GM12878 (cell line): ENCODE measurements around the gene STATH. TPM values are rescaled to one million over a fixed set of nuclear protein-coding genes. Genes with fewer than 3 reads are reported as not detected.

Experiments used
- ATAC-seq: fragments of 200-7000 bp; cut with Tn5 transposase; 3 replicates; pipeline ENCODE4 v1.9.1; 2020; ENCODE audit warnings: mild to moderate bottlenecking, moderate library complexity
- Bru-seq: library from RNA; stranded (reverse); fragments of 400-500 nt; gene quantifications from one replicate; lab custom pipeline; 2021; lab: Mats Ljungman, UMichigan
- BruChase-seq, 2 experiments: library from RNA; stranded (reverse); fragments of 400-500 nt; gene quantifications; one replicate each; lab custom pipeline; 2021; lab: Mats Ljungman, UMichigan
- BruUV-seq: library from RNA; stranded (reverse); fragments of 400-500 nt; replicated peaks from 2 replicates; lab custom pipeline; 2021; lab: Mats Ljungman, UMichigan
- CTCF ChIA-PET: fragments of 300-600 bp; sonication (Branson Sonifier 250); formaldehyde crosslinking; extraction: SDS; loops from one replicate; lab custom pipeline; 2021; ENCODE audit warnings: inconsistent platforms; lab: Yijun Ruan, JAX
- POLR2A ChIA-PET: fragments of 350-600 bp; formaldehyde crosslinking; extraction: SDS; loops from one replicate; lab custom pipeline; 2021; ENCODE audit warnings: inconsistent platforms; lab: Charles Lee
- RAD21 ChIA-PET: fragments of 300-600 bp; sonication (Branson Sonifier 250); formaldehyde crosslinking; loops from one replicate; lab custom pipeline; 2023; ENCODE audit warnings: antibody characterized with exemption; ENCODE audit not compliant: unreplicated experiment; lab: Charles Lee
- SMC1A ChIA-PET: fragments of 300-600 bp; sonication (Branson Sonifier 250); formaldehyde crosslinking; loops from one replicate; lab custom pipeline; 2023; ENCODE audit not compliant: unreplicated experiment, uncharacterized antibody; lab: Charles Lee
- DNase-seq: peaks from one replicate; pipeline ENCODE4 v3.0.0-alpha.2; 2011; ENCODE audit warnings: low read depth, low spot score
- FAIRE-seq: peaks from 3 replicates; lab custom pipeline; 2011; peaks lifted over from hg19 to GRCh38; lab: Jason Lieb, UNC
- H2AFZ ChIP-seq: 2 replicates; pipeline ENCODE4 v1.6.0; 2011; ENCODE audit warnings: low read depth, low read length, control low read depth; ENCODE audit not compliant: control insufficient read depth
- H3K27ac ChIP-seq: 2 replicates; pipeline ENCODE4 v1.5.1; 2011; ENCODE audit warnings: control low read depth; ENCODE audit not compliant: control insufficient read depth, insufficient read depth
- H3K27me3 ChIP-seq, 2 experiments: replicated peaks in 1 of 2; 2 replicates each; pipeline versions ENCODE4 v1.6.0 to v1.6.1; 2011; ENCODE audit warnings: low read length in 1 of 2; ENCODE audit not compliant: control insufficient read depth in 2 of 2, insufficient read depth in 2 of 2
- H3K36me3 ChIP-seq, 2 experiments: 2 replicates each; pipeline ENCODE4 v1.5.1; 2011; ENCODE audit warnings: low read length in 1 of 2; ENCODE audit not compliant: control insufficient read depth in 2 of 2, insufficient read depth in 2 of 2
- H3K4me1 ChIP-seq: 2 replicates; pipeline ENCODE4 v1.6.1; 2011; ENCODE audit warnings: mild to moderate bottlenecking, low read length, moderate library complexity, mixed read lengths; ENCODE audit not compliant: control insufficient read depth, insufficient read depth
- H3K4me2 ChIP-seq: 2 replicates; pipeline ENCODE4 v1.6.0; 2011; ENCODE audit warnings: control low read depth; ENCODE audit not compliant: control insufficient read depth, insufficient read depth
- H3K4me3 ChIP-seq: fragments of 200-600 bp; sonication (generic); 2 replicates; pipeline ENCODE4 v1.5.1; 2016
- H3K79me2 ChIP-seq: 2 replicates; pipeline ENCODE4 v1.6.0; 2011; ENCODE audit warnings: low read length; ENCODE audit not compliant: control insufficient read depth, insufficient read depth
- H3K9ac ChIP-seq: 2 replicates; pipeline ENCODE4 v1.8.0; 2011; ENCODE audit warnings: low read length, control low read depth, mixed read lengths; ENCODE audit not compliant: control insufficient read depth, insufficient read depth
- H3K9me3 ChIP-seq: replicated peaks from 3 replicates; pipeline ENCODE4 v1.5.1; 2011; ENCODE audit warnings: mild to moderate bottlenecking, low read length; ENCODE audit not compliant: control insufficient read depth, insufficient read depth
- H4K20me1 ChIP-seq: 2 replicates; pipeline ENCODE4 v1.6.0; 2011; ENCODE audit not compliant: control insufficient read depth, insufficient read depth
- ATF2 ChIP-seq: IDR thresholded peaks from 2 replicates; pipeline ENCODE4 v1.6.1; 2012; ENCODE audit warnings: low read length, inconsistent platforms
- BHLHE40 ChIP-seq, 2 experiments: fragments of 450-650 bp in 1 of 2; IDR thresholded peaks; 2 replicates each; pipeline ENCODE4 v1.6.1; 2011 to 2017; ENCODE audit warnings: low read depth in 2 of 2, borderline replicate concordance in 1 of 2, improper control_type of control experiment in 1 of 2, low read length in 1 of 2, mild to moderate bottlenecking in 1 of 2
- EP300 ChIP-seq, 2 experiments: fragments of 150-350 bp in 1 of 2; IDR thresholded peaks; 2 replicates each; pipeline ENCODE4 v1.6.1; 2011 to 2012; ENCODE audit warnings: low read depth in 2 of 2, low read length in 2 of 2, borderline replicate concordance in 1 of 2, improper control_type of control experiment in 1 of 2, inconsistent platforms in 1 of 2; ENCODE audit not compliant: control insufficient read depth in 1 of 2
- FOS ChIP-seq: IDR thresholded peaks from 3 replicates; pipeline ENCODE4 v1.6.1; 2011; ENCODE audit warnings: borderline replicate concordance; ENCODE audit not compliant: insufficient read length; ENCODE audit errors: extremely low read depth
- HCFC1 ChIP-seq: fragments of 150-350 bp; IDR thresholded peaks from 2 replicates; pipeline ENCODE4 v1.6.1; 2014; ENCODE audit warnings: low read length
- IRF5 ChIP-seq: fragments of 450-650 bp; IDR thresholded peaks from 2 replicates; pipeline ENCODE4 v1.6.1; 2017; ENCODE audit warnings: borderline replicate concordance
- PAX5 ChIP-seq: IDR thresholded peaks from 2 replicates; pipeline ENCODE4 v1.6.1; 2011; ENCODE audit warnings: low read depth, low read length, borderline replicate concordance
- RFX5 ChIP-seq: IDR thresholded peaks from 2 replicates; pipeline ENCODE4 v1.6.1; 2011; ENCODE audit warnings: low read depth, low read length, improper control_type of control experiment
- SMAD5 ChIP-seq: IDR thresholded peaks from 2 replicates; pipeline ENCODE4 v1.6.1; 2016; ENCODE audit warnings: antibody characterized with exemption, low read depth
- ZNF207 ChIP-seq: fragments of 450-650 bp; IDR thresholded peaks from 2 replicates; pipeline ENCODE4 v1.6.1; 2014; ENCODE audit warnings: antibody characterized with exemption, mild to moderate bottlenecking, borderline replicate concordance
- ZSCAN29 ChIP-seq: fragments of 450-650 bp; IDR thresholded peaks from 2 replicates; pipeline ENCODE4 v1.6.1; 2017; ENCODE audit warnings: mild to moderate bottlenecking, moderate library complexity
- ZZZ3 ChIP-seq: IDR thresholded peaks from 2 replicates; pipeline ENCODE4 v1.6.1; 2011; ENCODE audit warnings: low read depth; ENCODE audit not compliant: control insufficient read depth, insufficient read length
- WGBS: methylation state at CpG from one replicate; pipeline ENCODE4 v1.1.6; 2016; ENCODE audit warnings: low lambda C conversion rate; ENCODE audit not compliant: insufficient replicate concordance, insufficient coverage; ENCODE audit errors: missing lambda C conversion rate; 5-methylcytosine and 5-hydroxymethylcytosine counted together
- in situ Hi-C: fragments of 300-500 bp; cut with MboI; formaldehyde crosslinking; loops from 9 replicates; pipeline ENCODE4 v1.14.3; 2018; ENCODE audit warnings: mixed read lengths
- intact Hi-C: fragments of 100-400 bp; cut with micrococcal nuclease; formaldehyde crosslinking; loops from one replicate; pipeline ENCODE4 v1.14.2; 2022; ENCODE audit not compliant: unreplicated experiment
- long read RNA-seq, 2 experiments: library from polyadenylated mRNA; unstranded; transcript quantifications; one replicate each; pipeline ENCODE4 v2.0.0, GENCODE V29; 2019 to 2020
- polyA minus RNA-seq, 3 experiments: library from RNA; depleted of rRNA, polyadenylated mRNA; stranded (reverse); fragments of >200 nt; gene quantifications; 2 replicates each; pipeline ENCODE4 v1.2.3, GENCODE V29; 2011
- polyA plus RNA-seq, 11 experiments: library from polyadenylated mRNA; depleted of rRNA in 4 of 11; unstranded in 6 of 11; stranded (reverse) in 5 of 11; fragments of >200 nt; fragmentation: Nextera tagmentation in 4 of 11; fragmentation: Illumina TruSeq in 1 of 11; extraction: Ambion mirVana in 4 of 11; extraction: Trizol in 1 of 11; gene quantifications; 1 replicate in 1 of 11; 2 replicates in 10 of 11; pipeline versions ENCODE4 v1.2.1 to v1.2.3, GENCODE V29; 2011 to 2016; ENCODE audit warnings: inconsistent platforms in 2 of 11, missing spikeins in 2 of 11, low read depth in 1 of 11
- total RNA-seq, 4 experiments: library from RNA; depleted of rRNA in 3 of 4; stranded (reverse); fragments of >200 nt in 3 of 4; fragmentation: Illumina TruSeq in 1 of 4; extraction: Trizol in 1 of 4; gene quantifications; 2 replicates each; pipeline versions ENCODE4 v1.2.1 to v1.2.3, GENCODE V29; 2013 to 2021

The STATH gene
- not detected in 2 replicates for total RNA-seq (2013; cell fraction: nucleolus; rRNA removed)
- total RNA-seq (2014; rRNA removed) (not detected in 2 replicates), total RNA-seq (2014; rRNA removed; fragmentation: Illumina TruSeq; extraction: Trizol) (not detected in 2 replicates), total RNA-seq (2021) (not detected in 2 replicates), polyA plus RNA-seq (2011; rRNA removed) (not detected in 2 replicates), polyA plus RNA-seq (2014; fragmentation: Illumina TruSeq; extraction: Trizol) (0.21 TPM in 1 of 2 replicates, not detected in the other), polyA plus RNA-seq (2014; fragmentation: Nextera tagmentation; extraction: Ambion mirVana) (not detected), polyA plus RNA-seq (2014; rRNA removed) (not detected in 2 replicates), polyA plus RNA-seq (2016; fragmentation: Nextera tagmentation; extraction: Ambion mirVana) (not detected), polyA minus RNA-seq (2011; rRNA and poly(A)+ RNA removed) (not detected in 2 replicates), Bru-seq, nascent RNA (not detected), BruChase-seq, experiment 1, labeled RNA remaining after a 6-hour chase (not detected), BruChase-seq, experiment 2, labeled RNA remaining after a 2-hour chase (not detected)
- polyA plus RNA-seq (2011; ENCODE audit: low read depth) = not detected
- not detected in 2 replicates for polyA plus RNA-seq (2011; cell fraction: cytosol; rRNA removed)
- not detected in 2 replicates for polyA plus RNA-seq (2011; cell fraction: nucleus; rRNA removed)
- not detected in 2 replicates for polyA plus RNA-seq (2012)
- not detected in 2 replicates for polyA minus RNA-seq (2011; cell fraction: cytosol; rRNA and poly(A)+ RNA removed)
- polyA minus RNA-seq (2011; cell fraction: nucleus; rRNA and poly(A)+ RNA removed) = not detected in 2 replicates
- long read RNA-seq, experiment 1 = 0 reads
- long read RNA-seq, experiment 2 = 0 reads

- Histone ChIP-seq H3K4me3 (no peak within 1 kb of the TSS), H3K27ac (no peak within 1 kb of the TSS), H4K20me1 (no peaks in the 10 kb centered on the region), H3K4me1 (no peaks in the 10 kb centered on the region), H3K4me2 (no peak within 1 kb of the TSS), H3K36me3 (no peaks in the 10 kb centered on the region), H3K27me3 (no peaks in the 10 kb centered on the region), H3K9me3 (no peaks in the 10 kb centered on the region), H3K79me2 (no peaks in the 10 kb centered on the region), H2AFZ (no peak within 1 kb of the TSS), H3K9ac (no peak within 1 kb of the TSS)
- ChIA-PET SMC1A (no interaction called here), CTCF (no interaction called here), POLR2A (no interaction called here), RAD21 (no interaction called here)
- intact Hi-C loops (no loop called here), in situ Hi-C loops (no loop called here)
- WGBS = 26% methylated on average over 3 of the region's 3 CpGs
- ATAC-seq = no peak
- TF ChIP-seq BHLHE40 (IDR thresholded peaks at IDR 0.05; ENCODE audit: borderline replicate concordance in 1 of 2, low read depth in 2 of 2, low read length in 1 of 2) = no peak
- no TSS peak for BruUV-seq
- FAIRE-seq = peak; percentile 18
- DNase-seq = no peak
Measured at GRCh38 chr4:69995526-69996016, at the start of gene STATH. Gene STATH (plus strand): TSS chr4:69995966. CDS start chr4:69998438, 2,472 bp downstream.

- RAD21 ChIA-PET = no interaction called here
- no peaks in the 10 kb centered on the region for H3K4me1 ChIP-seq
- 0% methylated on average over 3 of the region's 3 CpGs for WGBS
- H3K36me3 ChIP-seq = no peaks in the 10 kb centered on the region
- CTCF ChIA-PET = no interaction called here
- no peaks in the 10 kb centered on the region for H4K20me1 ChIP-seq
- no peaks in the 10 kb centered on the region; a peak in 1 of 4 replicates for H3K27me3 ChIP-seq
- BruUV-seq = no TSS peak
- no peaks in the 10 kb centered on the region for H3K9me3 ChIP-seq
- no peak for FAIRE-seq
- no peaks in the 10 kb centered on the region for H3K79me2 ChIP-seq
- ATAC-seq = no peak
- intact Hi-C loops = no loop called here
- POLR2A ChIA-PET = no interaction called here
- SMC1A ChIA-PET = no interaction called here
- H3K9ac ChIP-seq = no peak overlapping the region
- H2AFZ ChIP-seq = no peak overlapping the region
- in situ Hi-C loops = no loop called here
- H3K4me3 ChIP-seq = no peak overlapping the region
- no peak overlapping the region for H3K4me2 ChIP-seq
- DNase-seq = no peak
- H3K27ac ChIP-seq = no peak overlapping the region
- TF ChIP-seq IRF5 = no peak
- no peak for TF ChIP-seq HCFC1
- TF ChIP-seq RFX5 = no peak
- no peak for TF ChIP-seq ZZZ3
- TF ChIP-seq ZNF207 = no peak
- no peak for TF ChIP-seq FOS
- no peak for TF ChIP-seq ZSCAN29
- no peak for TF ChIP-seq EP300 (IDR thresholded peaks at IDR 0.05; ENCODE audit: borderline replicate concordance in 1 of 2, control insufficient read depth in 1 of 2, low read depth in 2 of 2, low read length in 2 of 2)
- no peak for TF ChIP-seq PAX5
- TF ChIP-seq ATF2 = no peak
- TF ChIP-seq SMAD5 = no peak
Measured at GRCh38 chr4:69951602-69952001, 44.2 kb upstream of the STATH start.
